ENCODE data around the gene CPLX3. TPM values are rescaled to one million over a fixed set of nuclear protein-coding genes. Genes with fewer than 3 reads are reported as not detected.

The CPLX3 gene
- polyA plus RNA-seq, 3 donors, result 0.12 TPM; not detected in 2

DNA sequence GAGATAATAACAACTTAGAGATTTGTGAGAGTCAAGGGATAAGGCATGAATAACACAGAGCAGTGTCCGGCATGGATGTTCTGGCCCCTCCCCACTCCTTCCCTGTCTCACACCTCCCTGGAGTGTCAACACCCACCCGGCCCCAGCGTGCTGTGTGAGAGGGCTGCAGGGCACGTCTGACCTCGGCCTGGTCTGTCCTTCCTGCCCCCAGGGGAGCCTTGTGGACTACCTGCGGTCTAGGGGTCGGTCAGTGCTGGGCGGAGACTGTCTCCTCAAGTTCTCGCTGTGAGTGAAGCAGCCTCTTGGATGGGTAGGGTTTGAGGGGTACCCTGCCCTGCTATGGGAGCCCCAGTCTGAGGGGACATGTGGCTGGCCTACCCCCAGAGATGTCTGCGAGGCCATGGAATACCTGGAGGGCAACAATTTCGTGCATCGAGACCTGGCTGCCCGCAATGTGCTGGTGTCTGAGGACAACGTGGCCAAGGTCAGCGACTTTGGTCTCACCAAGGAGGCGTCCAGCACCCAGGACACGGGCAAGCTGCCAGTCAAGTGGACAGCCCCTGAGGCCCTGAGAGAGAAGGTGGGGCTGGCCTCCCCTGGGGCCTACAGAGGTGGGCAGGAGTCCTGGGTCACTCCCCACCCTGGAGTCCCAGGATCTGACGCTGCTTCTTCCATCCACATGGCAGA is 25.0 kb upstream of the CPLX3 start:
- Mint-ChIP-seq H3K36me3 (peaks cover 64 to 79% of the 10 kb centered on the region in 2 donors), H3K4me1 (peaks cover 33% of the 10 kb centered on the region), H3K27me3 (ENCODE audit: low read depth in 3 of 3) (peaks cover 0 to 1% (median 1%) of the 10 kb centered on the region in 3 donors), H3K27ac (peak overlapping the region; percentile 9 to 98 (median 93)), H3K9me3 (no peaks in the 10 kb centered on the region), H3K4me3 (no peak overlapping the region)
- TF ChIP-seq, protein P1, sequence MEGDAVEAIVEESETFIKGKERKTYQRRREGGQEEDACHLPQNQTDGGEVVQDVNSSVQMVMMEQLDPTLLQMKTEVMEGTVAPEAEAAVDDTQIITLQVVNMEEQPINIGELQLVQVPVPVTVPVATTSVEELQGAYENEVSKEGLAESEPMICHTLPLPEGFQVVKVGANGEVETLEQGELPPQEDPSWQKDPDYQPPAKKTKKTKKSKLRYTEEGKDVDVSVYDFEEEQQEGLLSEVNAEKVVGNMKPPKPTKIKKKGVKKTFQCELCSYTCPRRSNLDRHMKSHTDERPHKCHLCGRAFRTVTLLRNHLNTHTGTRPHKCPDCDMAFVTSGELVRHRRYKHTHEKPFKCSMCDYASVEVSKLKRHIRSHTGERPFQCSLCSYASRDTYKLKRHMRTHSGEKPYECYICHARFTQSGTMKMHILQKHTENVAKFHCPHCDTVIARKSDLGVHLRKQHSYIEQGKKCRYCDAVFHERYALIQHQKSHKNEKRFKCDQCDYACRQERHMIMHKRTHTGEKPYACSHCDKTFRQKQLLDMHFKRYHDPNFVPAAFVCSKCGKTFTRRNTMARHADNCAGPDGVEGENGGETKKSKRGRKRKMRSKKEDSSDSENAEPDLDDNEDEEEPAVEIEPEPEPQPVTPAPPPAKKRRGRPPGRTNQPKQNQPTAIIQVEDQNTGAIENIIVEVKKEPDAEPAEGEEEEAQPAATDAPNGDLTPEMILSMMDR (IDR thresholded peaks at IDR 0.05), result no peak
- H2AFZ ChIP-seq (ENCODE audit: insufficient read depth, low read depth, low read length, poor library complexity, severe bottlenecking), result no peak overlapping the region
- H3K36me3 ChIP-seq (replicated peaks in 1 of 2; ENCODE audit: control insufficient read depth in 1 of 2, insufficient read depth in 2 of 2, low read length in 2 of 2), result peaks cover 65 to 75% of the 10 kb centered on the region in 2 donors
- H3K4me2 ChIP-seq (replicated peaks; ENCODE audit: extremely low read depth, low read length, poor library complexity, severe bottlenecking), result no peak overlapping the region
- intact Hi-C loops (cut with micrococcal nuclease), result loop anchor here (10.0 kb wide), 1 partner anchor 167 kb away; no protein-coding TSS in a partner anchor
- peaks cover 88% of the 10 kb centered on the region for H4K20me1 ChIP-seq (ENCODE audit: insufficient read depth, low read length)
- no peak overlapping the region for H3K4me3 ChIP-seq (replicated peaks in 1 of 3; ENCODE audit: low read depth in 2 of 3, low read length in 3 of 3)
- H3K27me3 ChIP-seq (ENCODE audit: control insufficient read depth in 2 of 2, insufficient read depth in 2 of 2, low read length in 2 of 2), result no peaks in the 10 kb centered on the region
- peaks cover 36 to 39% of the 10 kb centered on the region in 2 donors for H3K4me1 ChIP-seq (ENCODE audit: control insufficient read depth in 1 of 2, insufficient read depth in 2 of 2, low read length in 2 of 2)
- peak overlapping the region in 1 of 2 donors; percentile 93 for H3K27ac ChIP-seq (ENCODE audit: low read depth in 1 of 2, low read length in 2 of 2)
- peaks cover 51% of the 10 kb centered on the region for H3K79me2 ChIP-seq (ENCODE audit: insufficient read depth, low read length)
- WGBS (ENCODE audit: insufficient coverage), result over 99% methylated on average over 15 of the region's 18 CpGs
- H3K9me3 ChIP-seq (replicated peaks in 1 of 2; ENCODE audit: control insufficient read depth in 1 of 2, insufficient read depth in 1 of 2, low read length in 2 of 2), result no peaks in the 10 kb centered on the region
- no peak for DNase-seq
- H3K9ac ChIP-seq (ENCODE audit: insufficient read depth, low read length, poor library complexity, severe bottlenecking), result no peak overlapping the region

DNA sequence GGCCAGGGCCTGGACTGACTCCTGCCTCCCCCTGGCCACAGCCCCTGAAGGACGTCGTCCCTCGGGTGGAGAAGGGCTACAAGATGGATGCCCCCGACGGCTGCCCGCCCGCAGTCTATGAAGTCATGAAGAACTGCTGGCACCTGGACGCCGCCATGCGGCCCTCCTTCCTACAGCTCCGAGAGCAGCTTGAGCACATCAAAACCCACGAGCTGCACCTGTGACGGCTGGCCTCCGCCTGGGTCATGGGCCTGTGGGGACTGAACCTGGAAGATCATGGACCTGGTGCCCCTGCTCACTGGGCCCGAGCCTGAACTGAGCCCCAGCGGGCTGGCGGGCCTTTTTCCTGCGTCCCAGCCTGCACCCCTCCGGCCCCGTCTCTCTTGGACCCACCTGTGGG is 24.1 kb upstream of the CPLX3 start:
- intact Hi-C loops (cut with micrococcal nuclease), result loop anchor here (10.0 kb wide), 1 partner anchor 167 kb away; no protein-coding TSS in a partner anchor
- peaks cover 80% of the 10 kb centered on the region for H4K20me1 ChIP-seq (ENCODE audit: insufficient read depth, low read length)
- H3K36me3 ChIP-seq (replicated peaks in 1 of 2; ENCODE audit: control insufficient read depth in 1 of 2, insufficient read depth in 2 of 2, low read length in 2 of 2), result peaks cover 65 to 72% of the 10 kb centered on the region in 2 donors
- Mint-ChIP-seq H3K27me3 (ENCODE audit: low read depth in 3 of 3) (peaks cover 0 to 3% (median 1%) of the 10 kb centered on the region in 3 donors), H3K36me3 (peaks cover 61 to 76% of the 10 kb centered on the region in 2 donors), H3K4me3 (no peak overlapping the region), H3K4me1 (peaks cover 32% of the 10 kb centered on the region), H3K27ac (peak overlapping the region in 3 of 7 donors; percentile 13 to 75 (median 67)), H3K9me3 (no peaks in the 10 kb centered on the region)
- H3K4me1 ChIP-seq (ENCODE audit: control insufficient read depth in 1 of 2, insufficient read depth in 2 of 2, low read length in 2 of 2), result peaks cover 36 to 39% of the 10 kb centered on the region in 2 donors
- TF ChIP-seq, protein P1 (IDR thresholded peaks at IDR 0.05), result no peak
- H3K4me2 ChIP-seq (replicated peaks; ENCODE audit: extremely low read depth, low read length, poor library complexity, severe bottlenecking), result no peak overlapping the region
- no peak overlapping the region for H2AFZ ChIP-seq (ENCODE audit: insufficient read depth, low read depth, low read length, poor library complexity, severe bottlenecking)
- H3K4me3 ChIP-seq (replicated peaks in 1 of 3; ENCODE audit: low read depth in 2 of 3, low read length in 3 of 3), result no peak overlapping the region
- no peak for DNase-seq
- H3K27ac ChIP-seq (ENCODE audit: low read depth in 1 of 2, low read length in 2 of 2), result peak overlapping the region in 1 of 2 donors; percentile 93
- H3K9ac ChIP-seq (ENCODE audit: insufficient read depth, low read length, poor library complexity, severe bottlenecking), result no peak overlapping the region
- peaks cover 42% of the 10 kb centered on the region for H3K79me2 ChIP-seq (ENCODE audit: insufficient read depth, low read length)
- H3K27me3 ChIP-seq (ENCODE audit: control insufficient read depth in 2 of 2, insufficient read depth in 2 of 2, low read length in 2 of 2), result no peaks in the 10 kb centered on the region
- H3K9me3 ChIP-seq (replicated peaks in 1 of 2; ENCODE audit: control insufficient read depth in 1 of 2, insufficient read depth in 1 of 2, low read length in 2 of 2), result no peaks in the 10 kb centered on the region
- WGBS (ENCODE audit: insufficient coverage), result 97% methylated on average over 20 of the region's 20 CpGs
